Measurements from ENCODE around the gene ROBO1.

DNA sequence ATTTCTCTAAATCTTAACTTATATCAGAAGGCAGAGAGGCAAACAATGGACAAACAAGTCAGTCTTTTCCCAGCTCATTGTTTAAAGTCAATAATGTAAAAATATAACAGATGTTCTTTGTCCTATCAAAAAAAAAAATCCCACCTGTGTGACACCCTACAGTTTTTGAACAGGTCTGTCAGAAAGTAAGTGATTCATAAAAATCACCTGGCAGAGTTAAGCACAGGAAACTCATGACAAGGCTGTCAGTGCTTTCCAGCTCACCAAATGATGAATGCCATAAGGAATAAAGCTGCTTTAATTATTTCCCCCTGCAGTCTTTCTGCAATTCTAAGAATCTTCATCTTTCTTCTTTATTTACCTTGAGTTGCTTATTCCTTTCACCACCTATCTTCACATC lies 30.3 kb downstream of the ROBO1 start:
- TF ChIP-seq EZH2 (IDR thresholded peaks at IDR 0.05; ENCODE audit: insufficient read depth, poor library complexity, severe bottlenecking) (no peak), EZH2phosphoT487 (IDR thresholded peaks at IDR 0.05; ENCODE audit: insufficient read depth, low read depth) (no peak)
